T-helper 2 cell treated with Interferon-gamma antibody and Interleukin-4, amounts not matched to agents 5 μg/mL and 100 μg/mL, for 36 hours (primary cell): ENCODE results near the gene MCCC1.

Experiments
- DNase-seq: peaks from one replicate; pipeline ENCODE4 v3.0.0; 2021; ENCODE audit warnings: low spot score
- H3K27ac Mint-ChIP-seq: one replicate; pipeline ENCODE4 v1.8.0; 2021; ENCODE audit warnings: mild to moderate bottlenecking, mixed read lengths
- H3K27me3 Mint-ChIP-seq: one replicate; pipeline ENCODE4 v1.8.0; 2021; ENCODE audit warnings: low read depth, mixed read lengths
- H3K36me3 Mint-ChIP-seq: one replicate; pipeline ENCODE4 v1.8.0; 2021; ENCODE audit warnings: low read depth, mixed read lengths
- H3K4me1 Mint-ChIP-seq: one replicate; pipeline ENCODE4 v1.8.0; 2021; ENCODE audit warnings: low read depth, mixed read lengths
- H3K4me3 Mint-ChIP-seq: one replicate; pipeline ENCODE4 v1.8.0; 2022; ENCODE audit warnings: mild to moderate bottlenecking, moderate library complexity, mixed read lengths
- H3K9me3 Mint-ChIP-seq: one replicate; pipeline ENCODE4 v1.8.0; 2021; ENCODE audit warnings: mixed read lengths

Gene MCCC1

GRCh38 chr3:183050706-183051105 is 48.6 kb downstream of the MCCC1 start:
- Mint-ChIP-seq H3K36me3 (peaks cover 33% of the 10 kb centered on the region), H3K9me3 (no peaks in the 10 kb centered on the region), H3K4me3 (no peak overlapping the region), H3K4me1 (peaks cover 7% of the 10 kb centered on the region), H3K27ac (no peak overlapping the region), H3K27me3 (no peaks in the 10 kb centered on the region)
- no peak for DNase-seq

GRCh38 chr3:183046883-183047282 is 52.4 kb downstream of the MCCC1 start:
- DNase-seq: no peak
- H3K4me3 Mint-ChIP-seq: no peak overlapping the region
- H3K27me3 Mint-ChIP-seq: no peaks in the 10 kb centered on the region
- peaks cover 47% of the 10 kb centered on the region for H3K36me3 Mint-ChIP-seq
- H3K4me1 Mint-ChIP-seq: peaks cover 11% of the 10 kb centered on the region
- no peaks in the 10 kb centered on the region for H3K9me3 Mint-ChIP-seq
- H3K27ac Mint-ChIP-seq: no peak overlapping the region

GRCh38 chr3:183044547-183045229 is 54.6 kb downstream of the MCCC1 start:
- H3K27me3 Mint-ChIP-seq: no peaks in the 10 kb centered on the region
- H3K36me3 Mint-ChIP-seq: peaks cover 41% of the 10 kb centered on the region
- peaks cover 11% of the 10 kb centered on the region for H3K4me1 Mint-ChIP-seq
- H3K9me3 Mint-ChIP-seq: no peaks in the 10 kb centered on the region
- no peak overlapping the region for H3K4me3 Mint-ChIP-seq
- DNase-seq: no peak
- H3K27ac Mint-ChIP-seq: no peak overlapping the region

GRCh38 chr3:183038757-183039156 is 60.5 kb downstream of the MCCC1 start:
- Mint-ChIP-seq H3K4me1 (no peaks in the 10 kb centered on the region), H3K4me3 (no peak overlapping the region), H3K36me3 (peaks cover 45% of the 10 kb centered on the region), H3K27me3 (no peaks in the 10 kb centered on the region), H3K27ac (no peak overlapping the region), H3K9me3 (no peaks in the 10 kb centered on the region)
- DNase-seq: no peak

- H3K9me3 Mint-ChIP-seq: no peaks in the 10 kb centered on the region
- H3K27me3 Mint-ChIP-seq: no peaks in the 10 kb centered on the region
- H3K27ac Mint-ChIP-seq: no peak overlapping the region
- H3K4me3 Mint-ChIP-seq: no peak overlapping the region
- H3K36me3 Mint-ChIP-seq: peaks cover 41% of the 10 kb centered on the region
- DNase-seq: no peak
- H3K4me1 Mint-ChIP-seq: no peaks in the 10 kb centered on the region
These were observed 61.1 kb downstream of the MCCC1 start for GRCh38 chr3:183038221-183038620.

GRCh38 chr3:183033746-183034145 is 65.5 kb downstream of the MCCC1 start:
- Mint-ChIP-seq H3K27ac (no peak overlapping the region), H3K9me3 (no peaks in the 10 kb centered on the region), H3K4me1 (no peaks in the 10 kb centered on the region), H3K27me3 (no peaks in the 10 kb centered on the region), H3K36me3 (peaks cover 47% of the 10 kb centered on the region), H3K4me3 (no peak overlapping the region)
- no peak for DNase-seq

- Mint-ChIP-seq H3K4me1 (no peaks in the 10 kb centered on the region), H3K36me3 (peaks cover 47% of the 10 kb centered on the region), H3K27ac (no peak overlapping the region)
These were observed 66.3 kb downstream of the MCCC1 start for GRCh38 chr3:183032880-183033555.

GRCh38 chr3:183031826-183032225 is 67.5 kb downstream of the MCCC1 start:
- no peak for DNase-seq
- H3K4me1 Mint-ChIP-seq: no peaks in the 10 kb centered on the region
- no peak overlapping the region for H3K4me3 Mint-ChIP-seq
- no peaks in the 10 kb centered on the region for H3K9me3 Mint-ChIP-seq
- peaks cover 44% of the 10 kb centered on the region for H3K36me3 Mint-ChIP-seq
- no peak overlapping the region for H3K27ac Mint-ChIP-seq
- H3K27me3 Mint-ChIP-seq: no peaks in the 10 kb centered on the region

More at GRCh38 chr3:183032880-183033555, 66.3 kb downstream of the MCCC1 start:
- Mint-ChIP-seq H3K27me3 (no peaks in the 10 kb centered on the region), H3K9me3 (no peaks in the 10 kb centered on the region), H3K4me3 (no peak overlapping the region)
- no peak for DNase-seq

GRCh38 chr3:183028416-183028815 is 70.9 kb downstream of the MCCC1 start:
- Mint-ChIP-seq H3K4me1 (no peaks in the 10 kb centered on the region), H3K4me3 (no peak overlapping the region), H3K9me3 (no peaks in the 10 kb centered on the region), H3K27ac (no peak overlapping the region), H3K27me3 (no peaks in the 10 kb centered on the region), H3K36me3 (peaks cover 40% of the 10 kb centered on the region)
- no peak for DNase-seq

- H3K27me3 Mint-ChIP-seq: no peaks in the 10 kb centered on the region
- H3K36me3 Mint-ChIP-seq: peaks cover 35% of the 10 kb centered on the region
- H3K27ac Mint-ChIP-seq: no peak overlapping the region
- DNase-seq: no peak
- no peaks in the 10 kb centered on the region for H3K9me3 Mint-ChIP-seq
- H3K4me3 Mint-ChIP-seq: no peak overlapping the region
- H3K4me1 Mint-ChIP-seq: no peaks in the 10 kb centered on the region
These were observed 72.0 kb downstream of the MCCC1 start for GRCh38 chr3:183027276-183027675.

- peaks cover 28% of the 10 kb centered on the region for H3K36me3 Mint-ChIP-seq
- DNase-seq: no peak
- no peak overlapping the region for H3K4me3 Mint-ChIP-seq
- H3K27me3 Mint-ChIP-seq: no peaks in the 10 kb centered on the region
- no peaks in the 10 kb centered on the region for H3K4me1 Mint-ChIP-seq
- H3K9me3 Mint-ChIP-seq: no peaks in the 10 kb centered on the region
- H3K27ac Mint-ChIP-seq: no peak overlapping the region
These were observed 76.3 kb downstream of the MCCC1 start for GRCh38 chr3:183022936-183023516.

- no peak overlapping the region for H3K27ac Mint-ChIP-seq
- no peak for DNase-seq
- no peak overlapping the region for H3K4me3 Mint-ChIP-seq
- no peaks in the 10 kb centered on the region for H3K4me1 Mint-ChIP-seq
- no peaks in the 10 kb centered on the region for H3K9me3 Mint-ChIP-seq
- no peaks in the 10 kb centered on the region for H3K27me3 Mint-ChIP-seq
- H3K36me3 Mint-ChIP-seq: peaks cover 31% of the 10 kb centered on the region
These were observed 80.7 kb downstream of the MCCC1 start for GRCh38 chr3:183018421-183019192.

GRCh38 chr3:183015185-183015584 is 84.1 kb downstream of the MCCC1 start:
- Mint-ChIP-seq H3K9me3 (no peaks in the 10 kb centered on the region), H3K27me3 (no peaks in the 10 kb centered on the region), H3K4me3 (no peak overlapping the region), H3K36me3 (peaks cover 27% of the 10 kb centered on the region), H3K27ac (no peak overlapping the region), H3K4me1 (no peaks in the 10 kb centered on the region)
- DNase-seq: no peak

GRCh38 chr3:183013856-183014255 is 85.4 kb downstream of the MCCC1 start:
- Mint-ChIP-seq H3K4me3 (no peak overlapping the region), H3K27me3 (no peaks in the 10 kb centered on the region), H3K36me3 (peaks cover 18% of the 10 kb centered on the region), H3K4me1 (no peaks in the 10 kb centered on the region), H3K27ac (no peak overlapping the region), H3K9me3 (no peaks in the 10 kb centered on the region)
- DNase-seq: no peak
